ENCODE results near the gene TBCD.

Gene TBCD

DNA sequence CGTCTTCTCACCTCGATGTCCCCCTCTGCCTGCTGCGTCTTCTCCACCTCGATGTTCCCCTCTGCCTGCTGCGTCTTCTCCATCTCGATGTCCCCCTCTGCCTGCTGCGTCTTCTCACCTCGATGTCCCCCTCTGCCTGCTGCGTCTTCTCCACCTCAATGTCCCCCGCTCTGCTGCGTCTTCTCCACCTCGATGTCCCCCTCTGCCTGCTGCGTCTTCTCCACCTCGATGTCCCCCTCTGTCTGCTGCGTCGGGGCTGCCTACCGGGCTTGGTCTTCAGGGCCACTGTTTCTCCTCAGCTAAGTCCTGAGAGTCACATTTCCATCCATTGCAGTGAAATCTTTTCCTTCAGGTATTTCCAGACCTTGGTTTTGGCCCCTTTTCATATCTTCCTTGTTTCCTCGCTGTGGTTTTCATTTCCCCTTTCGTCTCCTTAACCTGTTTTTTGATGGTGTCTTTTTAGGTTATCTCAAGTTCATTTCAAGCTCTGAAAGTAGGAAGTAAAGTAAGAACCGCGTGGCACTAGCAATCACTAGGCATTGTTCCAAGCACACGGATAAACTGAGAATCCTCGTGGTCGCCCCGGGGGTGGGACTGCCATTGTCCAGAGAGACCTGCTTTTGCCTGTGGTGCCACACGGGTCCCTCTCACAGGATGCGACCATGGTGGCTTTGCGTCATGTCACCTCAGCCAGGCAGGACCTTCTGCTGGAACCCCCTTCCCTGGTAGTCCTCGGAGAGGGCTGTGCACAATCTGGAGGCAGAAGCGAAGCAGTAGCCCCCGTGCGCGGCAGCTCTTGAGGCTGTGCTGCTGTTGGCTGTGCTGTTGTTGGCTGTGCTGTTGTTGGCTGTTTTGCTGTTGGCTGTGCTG lies 97.4 kb downstream of the TBCD start:
- H2BK12ac ChIP-seq (ENCODE audit: low read length): no peak overlapping the region
- no peak overlapping the region for H3K4me2 ChIP-seq (ENCODE audit: insufficient read depth, low read length, poor library complexity, severe bottlenecking)
- H3K27me3 ChIP-seq (ENCODE audit: control insufficient read depth in 3 of 3, insufficient read depth in 3 of 3, low read depth in 1 of 3, low read length in 3 of 3): no peaks in the 10 kb centered on the region
- WGBS, 2 donors (ENCODE audit: extremely low coverage in 2 of 2, insufficient read length in 2 of 2, insufficient replicate concordance in 1 of 2): no CpG with 5 or more reads among the region's 33 CpGs
- no peak overlapping the region for H2AFZ ChIP-seq (ENCODE audit: low read length)
- peaks cover 0 to 3% of the 10 kb centered on the region in 2 donors for H3K4me1 ChIP-seq (ENCODE audit: control insufficient read depth in 2 of 2, insufficient read depth in 1 of 2, low read depth in 1 of 2, low read length in 2 of 2)
- H3K18ac ChIP-seq (ENCODE audit: low read length): no peak overlapping the region
- H2BK5ac ChIP-seq (ENCODE audit: low read length): no peak overlapping the region
- H3K79me1 ChIP-seq (ENCODE audit: low read depth, low read length): peaks cover 6% of the 10 kb centered on the region
- no peak overlapping the region for H2BK120ac ChIP-seq (ENCODE audit: low read depth, low read length)
- no peak overlapping the region for H3K27ac ChIP-seq (replicated peaks; ENCODE audit: low read length)
- H3K9me3 ChIP-seq (replicated peaks in 1 of 2; ENCODE audit: control insufficient read depth in 2 of 2, insufficient read depth in 1 of 2, low read depth in 1 of 2, low read length in 2 of 2): peaks cover 3 to 5% of the 10 kb centered on the region in 2 donors
- H4K91ac ChIP-seq (ENCODE audit: low read depth, low read length, poor library complexity): no peak overlapping the region
- no peak overlapping the region for H2AK5ac ChIP-seq (ENCODE audit: low read depth, low read length)
- DNase-seq (ENCODE audit: low spot score): no peak
- H3K36me3 ChIP-seq (replicated peaks in 1 of 2; ENCODE audit: control insufficient read depth in 2 of 2, insufficient read depth in 2 of 2, low read length in 2 of 2): peaks cover 15 to 42% of the 10 kb centered on the region in 2 donors
- H3K4ac ChIP-seq (ENCODE audit: low read length): no peak overlapping the region
- H3K14ac ChIP-seq (ENCODE audit: low read length): no peak overlapping the region
- H2BK15ac ChIP-seq (ENCODE audit: low read length): no peak overlapping the region
- no peak overlapping the region for H4K8ac ChIP-seq (ENCODE audit: low read depth, low read length)
- no peak overlapping the region for H3K9ac ChIP-seq (ENCODE audit: low read depth, low read length, poor library complexity)
- H3K4me3 ChIP-seq (ENCODE audit: low read length in 2 of 2): no peak overlapping the region
- H3K23ac ChIP-seq (ENCODE audit: low read depth, low read length, poor library complexity): no peak overlapping the region

DNA sequence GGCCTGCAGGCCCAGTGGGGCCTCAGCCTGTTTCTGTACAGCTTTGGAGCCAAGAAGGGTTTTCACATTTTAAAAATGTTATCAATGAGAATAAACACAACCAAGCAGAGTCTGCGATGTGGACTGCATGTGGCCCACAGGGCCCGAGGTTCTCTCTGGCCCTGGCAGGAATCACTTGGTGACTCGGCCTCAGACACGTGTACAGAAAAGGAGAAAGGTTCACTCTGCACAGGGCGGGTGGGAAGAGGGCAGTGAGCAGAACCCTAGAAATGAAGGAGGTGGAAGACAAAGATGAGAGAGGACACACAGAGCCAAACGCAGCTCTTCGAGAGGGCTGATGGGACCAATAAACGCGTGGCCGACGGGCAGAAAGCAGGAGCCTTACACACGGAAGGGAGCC lies 99.5 kb downstream of the TBCD start:
- no peak overlapping the region for H4K91ac ChIP-seq (ENCODE audit: low read depth, low read length, poor library complexity)
- H3K18ac ChIP-seq (ENCODE audit: low read length): no peak overlapping the region
- H2AFZ ChIP-seq (ENCODE audit: low read length): no peak overlapping the region
- H3K9ac ChIP-seq (ENCODE audit: low read depth, low read length, poor library complexity): no peak overlapping the region
- no peak overlapping the region for H3K4me3 ChIP-seq (ENCODE audit: low read length in 2 of 2)
- H2BK12ac ChIP-seq (ENCODE audit: low read length): no peak overlapping the region
- H3K36me3 ChIP-seq (replicated peaks in 1 of 2; ENCODE audit: control insufficient read depth in 2 of 2, insufficient read depth in 2 of 2, low read length in 2 of 2): peaks cover 17 to 50% of the 10 kb centered on the region in 2 donors
- no peak overlapping the region for H2BK5ac ChIP-seq (ENCODE audit: low read length)
- no peak overlapping the region for H3K14ac ChIP-seq (ENCODE audit: low read length)
- H2BK120ac ChIP-seq (ENCODE audit: low read depth, low read length): no peak overlapping the region
- H2AK5ac ChIP-seq (ENCODE audit: low read depth, low read length): no peak overlapping the region
- no peaks in the 10 kb centered on the region for H3K27me3 ChIP-seq (ENCODE audit: control insufficient read depth in 3 of 3, insufficient read depth in 3 of 3, low read depth in 1 of 3, low read length in 3 of 3)
- no peaks in the 10 kb centered on the region for H3K4me1 ChIP-seq (ENCODE audit: control insufficient read depth in 2 of 2, insufficient read depth in 1 of 2, low read depth in 1 of 2, low read length in 2 of 2)
- peaks cover under 1 to 14% of the 10 kb centered on the region in 2 donors for H3K9me3 ChIP-seq (replicated peaks in 1 of 2; ENCODE audit: control insufficient read depth in 2 of 2, insufficient read depth in 1 of 2, low read depth in 1 of 2, low read length in 2 of 2)
- no peak overlapping the region for H3K4ac ChIP-seq (ENCODE audit: low read length)
- H2BK15ac ChIP-seq (ENCODE audit: low read length): no peak overlapping the region
- no peak overlapping the region for H3K4me2 ChIP-seq (ENCODE audit: insufficient read depth, low read length, poor library complexity, severe bottlenecking)
- H3K27ac ChIP-seq (replicated peaks; ENCODE audit: low read length): no peak overlapping the region
- H4K8ac ChIP-seq (ENCODE audit: low read depth, low read length): no peak overlapping the region
- H3K79me1 ChIP-seq (ENCODE audit: low read depth, low read length): peaks cover 4% of the 10 kb centered on the region
- H3K23ac ChIP-seq (ENCODE audit: low read depth, low read length, poor library complexity): no peak overlapping the region
- no peak for DNase-seq (ENCODE audit: low spot score)
- WGBS, 2 donors (ENCODE audit: extremely low coverage in 2 of 2, insufficient read length in 2 of 2, insufficient replicate concordance in 1 of 2): no CpG with 5 or more reads among the region's 12 CpGs

- no peak overlapping the region for H2AK5ac ChIP-seq (ENCODE audit: low read depth, low read length)
- H3K79me1 ChIP-seq (ENCODE audit: low read depth, low read length): peaks cover 6% of the 10 kb centered on the region
- no peak overlapping the region for H3K4me2 ChIP-seq (ENCODE audit: insufficient read depth, low read length, poor library complexity, severe bottlenecking)
- no peak overlapping the region for H2BK15ac ChIP-seq (ENCODE audit: low read length)
- DNase-seq (ENCODE audit: low spot score): no peak
- H3K14ac ChIP-seq (ENCODE audit: low read length): no peak overlapping the region
- H3K27me3 ChIP-seq (ENCODE audit: control insufficient read depth in 3 of 3, insufficient read depth in 3 of 3, low read depth in 1 of 3, low read length in 3 of 3): no peaks in the 10 kb centered on the region
- H4K8ac ChIP-seq (ENCODE audit: low read depth, low read length): no peak overlapping the region
- no peak overlapping the region for H3K4ac ChIP-seq (ENCODE audit: low read length)
- WGBS, 2 donors (ENCODE audit: extremely low coverage in 2 of 2, insufficient read length in 2 of 2, insufficient replicate concordance in 1 of 2): no CpG with 5 or more reads among the region's 11 CpGs
- H3K4me3 ChIP-seq (ENCODE audit: low read length in 2 of 2): no peak overlapping the region
- H3K36me3 ChIP-seq (replicated peaks in 1 of 2; ENCODE audit: control insufficient read depth in 2 of 2, insufficient read depth in 2 of 2, low read length in 2 of 2): peaks cover 17 to 51% of the 10 kb centered on the region in 2 donors
- no peak overlapping the region for H3K18ac ChIP-seq (ENCODE audit: low read length)
- H3K4me1 ChIP-seq (ENCODE audit: control insufficient read depth in 2 of 2, insufficient read depth in 1 of 2, low read depth in 1 of 2, low read length in 2 of 2): peaks cover 2 to 10% of the 10 kb centered on the region in 2 donors
- H2BK5ac ChIP-seq (ENCODE audit: low read length): no peak overlapping the region
- peaks cover 3 to 15% of the 10 kb centered on the region in 2 donors for H3K9me3 ChIP-seq (replicated peaks in 1 of 2; ENCODE audit: control insufficient read depth in 2 of 2, insufficient read depth in 1 of 2, low read depth in 1 of 2, low read length in 2 of 2)
- H2BK12ac ChIP-seq (ENCODE audit: low read length): no peak overlapping the region
- H2AFZ ChIP-seq (ENCODE audit: low read length): no peak overlapping the region
- no peak overlapping the region for H3K27ac ChIP-seq (replicated peaks; ENCODE audit: low read length)
- no peak overlapping the region for H3K23ac ChIP-seq (ENCODE audit: low read depth, low read length, poor library complexity)
- no peak overlapping the region for H2BK120ac ChIP-seq (ENCODE audit: low read depth, low read length)
- H4K91ac ChIP-seq (ENCODE audit: low read depth, low read length, poor library complexity): no peak overlapping the region
- H3K9ac ChIP-seq (ENCODE audit: low read depth, low read length, poor library complexity): no peak overlapping the region
Observed at GRCh38 chr17:82854226-82854625, 102.4 kb downstream of the TBCD start.

- H3K79me1 ChIP-seq (ENCODE audit: low read depth, low read length): peaks cover 13% of the 10 kb centered on the region
- peaks cover 10 to 22% of the 10 kb centered on the region in 2 donors for H3K4me1 ChIP-seq (ENCODE audit: control insufficient read depth in 2 of 2, insufficient read depth in 1 of 2, low read depth in 1 of 2, low read length in 2 of 2)
- H3K18ac ChIP-seq (ENCODE audit: low read length): no peak overlapping the region
- H2BK15ac ChIP-seq (ENCODE audit: low read length): no peak overlapping the region
- H3K23ac ChIP-seq (ENCODE audit: low read depth, low read length, poor library complexity): no peak overlapping the region
- no CpG with 5 or more reads among the region's 15 CpGs for WGBS, 2 donors (ENCODE audit: extremely low coverage in 2 of 2, insufficient read length in 2 of 2, insufficient replicate concordance in 1 of 2)
- no peak overlapping the region for H3K14ac ChIP-seq (ENCODE audit: low read length)
- no peak overlapping the region for H4K8ac ChIP-seq (ENCODE audit: low read depth, low read length)
- no peak overlapping the region for H2BK12ac ChIP-seq (ENCODE audit: low read length)
- no peak overlapping the region for H2BK120ac ChIP-seq (ENCODE audit: low read depth, low read length)
- no peaks in the 10 kb centered on the region for H3K27me3 ChIP-seq (ENCODE audit: control insufficient read depth in 3 of 3, insufficient read depth in 3 of 3, low read depth in 1 of 3, low read length in 3 of 3)
- no peak overlapping the region for H3K9ac ChIP-seq (ENCODE audit: low read depth, low read length, poor library complexity)
- no peak overlapping the region for H2AFZ ChIP-seq (ENCODE audit: low read length)
- no peak overlapping the region for H3K27ac ChIP-seq (replicated peaks; ENCODE audit: low read length)
- DNase-seq (ENCODE audit: low spot score): no peak
- no peak overlapping the region for H3K4ac ChIP-seq (ENCODE audit: low read length)
- H2AK5ac ChIP-seq (ENCODE audit: low read depth, low read length): no peak overlapping the region
- no peak overlapping the region for H3K4me3 ChIP-seq (ENCODE audit: low read length in 2 of 2)
- H3K36me3 ChIP-seq (replicated peaks in 1 of 2; ENCODE audit: control insufficient read depth in 2 of 2, insufficient read depth in 2 of 2, low read length in 2 of 2): peaks cover 12 to 43% of the 10 kb centered on the region in 2 donors
- no peak overlapping the region for H4K91ac ChIP-seq (ENCODE audit: low read depth, low read length, poor library complexity)
- H2BK5ac ChIP-seq (ENCODE audit: low read length): no peak overlapping the region
- H3K4me2 ChIP-seq (ENCODE audit: insufficient read depth, low read length, poor library complexity, severe bottlenecking): no peak overlapping the region
- peaks cover 3 to 11% of the 10 kb centered on the region in 2 donors for H3K9me3 ChIP-seq (replicated peaks in 1 of 2; ENCODE audit: control insufficient read depth in 2 of 2, insufficient read depth in 1 of 2, low read depth in 1 of 2, low read length in 2 of 2)
Observed at GRCh38 chr17:82856361-82856760, 104.5 kb downstream of the TBCD start.
